Measurements from ENCODE around the gene SPA17.
A peak's percentile ranks its signal among the peaks of the same experiment; 100 is the strongest.

Gene SPA17

GRCh38 chr11:124643605-124644425 lies 29.9 kb upstream of the SPA17 start:
- no peak for DNase-seq (ENCODE audit: low read depth)

GRCh38 chr11:124644426-124645280 lies 29.1 kb upstream of the SPA17 start:
- TF ChIP-seq MAX (IDR thresholded peaks at IDR 0.05; ENCODE audit: low read depth, low read length) (peak; percentile 61), POLR2A (IDR thresholded peaks at IDR 0.05; ENCODE audit: extremely low read depth, insufficient read length) (no peak), CTCF (IDR thresholded peaks at IDR 0.05; ENCODE audit: low read depth, low read length) (peak; percentile 63)
- H3K4me3 ChIP-seq (ENCODE audit: low read depth, low read length), result no peak overlapping the region
- DNase-seq (ENCODE audit: low read depth), result peak; percentile 67

More at GRCh38 chr11:124643605-124644425, 29.9 kb upstream of the SPA17 start:
- TF ChIP-seq CTCF (IDR thresholded peaks at IDR 0.05; ENCODE audit: low read depth, low read length), result no peak
- TF ChIP-seq MAX (IDR thresholded peaks at IDR 0.05; ENCODE audit: low read depth, low read length), result no peak
- no peak for TF ChIP-seq POLR2A (IDR thresholded peaks at IDR 0.05; ENCODE audit: extremely low read depth, insufficient read length)
- TF ChIP-seq MYC (IDR thresholded peaks at IDR 0.05; ENCODE audit: low read depth, low read length), result no peak
- H3K4me3 ChIP-seq (ENCODE audit: low read depth, low read length), result no peak overlapping the region

- H3K4me3 ChIP-seq (ENCODE audit: low read depth, low read length), result no peak overlapping the region
- DNase-seq (ENCODE audit: low read depth), result peak; percentile 31
- TF ChIP-seq POLR2A (IDR thresholded peaks at IDR 0.05; ENCODE audit: extremely low read depth, insufficient read length), result no peak
- no peak for TF ChIP-seq CTCF (IDR thresholded peaks at IDR 0.05; ENCODE audit: low read depth, low read length)
- TF ChIP-seq MYC (IDR thresholded peaks at IDR 0.05; ENCODE audit: low read depth, low read length), result no peak
- TF ChIP-seq MAX (IDR thresholded peaks at IDR 0.05; ENCODE audit: low read depth, low read length), result no peak
Measured at GRCh38 chr11:124646148-124646547, 27.6 kb upstream of the SPA17 start.

DNA sequence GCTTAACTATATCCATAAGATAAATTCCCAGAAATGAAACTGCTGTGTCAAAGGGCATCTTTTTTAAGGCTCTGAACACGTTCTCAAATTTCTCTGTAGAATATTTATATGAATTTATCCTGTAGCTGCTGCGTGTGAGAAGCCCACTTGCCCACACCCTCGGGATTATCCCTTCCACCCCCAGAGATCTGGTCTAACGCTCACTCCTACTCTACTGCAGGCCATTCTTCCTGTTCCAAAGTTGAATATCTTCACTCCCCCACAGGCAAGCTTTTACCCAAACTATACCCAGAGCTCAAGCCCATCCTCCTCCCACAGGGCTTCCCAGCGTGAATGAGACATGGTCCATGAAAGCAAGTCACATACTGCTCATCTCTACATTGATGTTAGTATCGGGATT lies 25.1 kb upstream of the SPA17 start:
- no peak for DNase-seq (ENCODE audit: low read depth)
- H3K4me3 ChIP-seq (ENCODE audit: low read depth, low read length), result no peak overlapping the region
- no peak for TF ChIP-seq MYC (IDR thresholded peaks at IDR 0.05; ENCODE audit: low read depth, low read length)
- TF ChIP-seq MAX (IDR thresholded peaks at IDR 0.05; ENCODE audit: low read depth, low read length), result no peak

DNA sequence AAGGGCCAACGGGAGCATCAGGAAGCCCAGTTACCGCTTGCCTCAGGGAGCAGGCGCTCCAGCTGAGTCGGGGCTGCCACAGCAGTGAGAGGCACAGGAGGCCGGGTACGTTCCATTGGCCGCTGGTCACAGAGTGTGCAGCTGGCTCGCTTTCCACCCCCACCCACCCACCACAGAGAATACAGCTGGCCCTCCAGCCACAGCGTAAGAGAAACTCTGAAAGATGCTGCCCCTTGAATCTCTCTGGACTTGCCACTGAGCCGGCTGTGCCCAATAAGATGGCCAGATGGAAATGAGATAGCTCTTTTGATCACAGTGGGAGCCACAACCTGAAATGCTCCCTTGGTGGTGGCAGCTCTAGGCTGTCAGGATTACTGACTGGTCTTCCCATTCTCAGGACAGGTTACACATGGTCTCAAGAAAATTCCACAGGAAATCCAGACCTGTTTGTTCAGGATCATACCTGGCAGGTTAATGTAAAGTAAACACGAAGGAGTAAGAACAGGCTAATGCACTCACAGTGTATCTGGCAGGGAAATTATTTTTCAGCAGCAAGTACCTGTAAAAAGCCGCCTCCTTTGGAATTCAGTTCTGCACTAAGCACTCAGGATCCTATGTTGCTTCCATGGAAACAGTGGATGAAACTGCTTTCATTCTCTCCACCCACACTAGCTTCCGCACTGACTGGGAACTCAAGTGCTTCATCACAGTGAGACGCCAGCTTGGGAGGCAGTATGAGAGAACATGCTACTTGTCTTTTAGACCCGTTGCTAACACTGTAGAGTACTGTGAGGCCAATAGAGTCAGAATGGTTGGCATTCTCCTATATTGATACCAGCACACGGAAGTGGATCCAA lies 16.7 kb upstream of the SPA17 start:
- H3K4me3 ChIP-seq (ENCODE audit: low read depth, low read length), result no peak overlapping the region
- DNase-seq (ENCODE audit: low read depth), result no peak
- TF ChIP-seq CTCF (IDR thresholded peaks at IDR 0.05; ENCODE audit: low read depth, low read length) (no peak), MYC (IDR thresholded peaks at IDR 0.05; ENCODE audit: low read depth, low read length) (no peak), POLR2A (IDR thresholded peaks at IDR 0.05; ENCODE audit: extremely low read depth, insufficient read length) (no peak), MAX (IDR thresholded peaks at IDR 0.05; ENCODE audit: low read depth, low read length) (no peak)
